ENCODE measurements around the gene SLC6A16. TPM values are rescaled to one million over a fixed set of nuclear protein-coding genes. Genes with fewer than 3 reads are reported as not detected.
A peak's percentile ranks its signal among the peaks of the same experiment; 100 is the strongest.

Gene SLC6A16
- total RNA-seq, 3 donors from 2014 or later: 1.2 to 2.7 (median 2.0) TPM

- H3K4me3 ChIP-seq: peak overlapping the region in 1 of 3 donors; percentile 89
- no peaks in the 10 kb centered on the region for H3K9me3 ChIP-seq
- no peaks in the 10 kb centered on the region for H3K36me3 ChIP-seq
- no peak for TF ChIP-seq CTCF (IDR thresholded peaks at IDR 0.05)
- no peak for TF ChIP-seq POLR2A (IDR thresholded peaks at IDR 0.05)
- no peak for TF ChIP-seq POLR2AphosphoS5 (IDR thresholded peaks at IDR 0.05)
- no peak for DNase-seq (ENCODE audit: low spot score in 2 of 2)
- peak overlapping the region; percentile 93 to 98 for H3K27ac ChIP-seq
- no peaks in the 10 kb centered on the region for H3K27me3 ChIP-seq
- peaks cover 0 to 4% of the 10 kb centered on the region in 2 donors for H3K4me1 ChIP-seq
- intact Hi-C loops (cut with DNase I; ENCODE audit: low total_unique reads): loop anchor here (5.0 kb wide), 1 partner anchor 1657 kb away; the partner anchor contains the start of gene KLK10
Observed at GRCh38 chr19:49359851-49360820, 35.1 kb upstream of the SLC6A16 start.

- Histone ChIP-seq H3K9me3 (no peaks in the 10 kb centered on the region), H3K4me1 (peaks cover 0 to 4% of the 10 kb centered on the region in 2 donors), H3K36me3 (no peaks in the 10 kb centered on the region), H3K4me3 (no peak overlapping the region), H3K27me3 (no peaks in the 10 kb centered on the region), H3K27ac (peak overlapping the region; percentile 76 to 90)
- TF ChIP-seq POLR2A (IDR thresholded peaks at IDR 0.05) (no peak), CTCF (IDR thresholded peaks at IDR 0.05) (no peak), POLR2AphosphoS5 (IDR thresholded peaks at IDR 0.05) (no peak)
- no peak for DNase-seq (ENCODE audit: low spot score in 2 of 2)
- intact Hi-C loops (cut with DNase I; ENCODE audit: low total_unique reads): loop anchor here (5.0 kb wide), 1 partner anchor 1660 kb away; the partner anchor contains the start of gene KLK10
Observed at GRCh38 chr19:49357186-49357585, 32.2 kb upstream of the SLC6A16 start.

GRCh38 chr19:49356382-49356781 lies 31.4 kb upstream of the SLC6A16 start:
- Histone ChIP-seq H3K27ac (peak overlapping the region; percentile 76 to 90), H3K27me3 (no peaks in the 10 kb centered on the region), H3K4me1 (peaks cover 0 to 4% of the 10 kb centered on the region in 2 donors), H3K9me3 (no peaks in the 10 kb centered on the region), H3K4me3 (peak overlapping the region in 1 of 3 donors; percentile 22), H3K36me3 (no peaks in the 10 kb centered on the region)
- intact Hi-C loops (cut with DNase I; ENCODE audit: low total_unique reads): loop anchor here (5.0 kb wide), 1 partner anchor 1661 kb away; the partner anchor contains the start of gene KLK10
- TF ChIP-seq POLR2AphosphoS5 (IDR thresholded peaks at IDR 0.05) (no peak), CTCF (IDR thresholded peaks at IDR 0.05) (no peak), POLR2A (IDR thresholded peaks at IDR 0.05) (no peak)
- no peak for DNase-seq (ENCODE audit: low spot score in 2 of 2)

- TF ChIP-seq CTCF (IDR thresholded peaks at IDR 0.05) (no peak), POLR2AphosphoS5 (IDR thresholded peaks at IDR 0.05) (no peak), POLR2A (IDR thresholded peaks at IDR 0.05) (no peak)
- Histone ChIP-seq H3K4me1 (peaks cover 0 to 4% of the 10 kb centered on the region in 2 donors), H3K4me3 (peak overlapping the region in 1 of 3 donors; percentile 5), H3K27me3 (no peaks in the 10 kb centered on the region), H3K36me3 (no peaks in the 10 kb centered on the region), H3K27ac (peak overlapping the region; percentile 76 to 82), H3K9me3 (no peaks in the 10 kb centered on the region)
- intact Hi-C loops (cut with DNase I; ENCODE audit: low total_unique reads): loop anchor here (5.0 kb wide), 1 partner anchor 1661 kb away; the partner anchor contains the start of gene KLK10
- peak in 1 of 2 donors; percentile 47 for DNase-seq (ENCODE audit: low spot score in 2 of 2)
Observed at GRCh38 chr19:49355909-49356353, 30.9 kb upstream of the SLC6A16 start.

GRCh38 chr19:49349567-49349966 lies 24.6 kb upstream of the SLC6A16 start:
- H3K36me3 ChIP-seq: no peaks in the 10 kb centered on the region
- no peak for DNase-seq (ENCODE audit: low spot score in 2 of 2)
- intact Hi-C loops (cut with DNase I; ENCODE audit: low total_unique reads): no loop called here

More at GRCh38 chr19:49349567-49349966, 24.6 kb upstream of the SLC6A16 start:
- Histone ChIP-seq H3K4me3 (no peak overlapping the region), H3K9me3 (no peaks in the 10 kb centered on the region), H3K4me1 (no peaks in the 10 kb centered on the region), H3K27ac (no peak overlapping the region), H3K27me3 (no peaks in the 10 kb centered on the region)
- TF ChIP-seq POLR2A (IDR thresholded peaks at IDR 0.05) (no peak), CTCF (IDR thresholded peaks at IDR 0.05) (no peak), POLR2AphosphoS5 (IDR thresholded peaks at IDR 0.05) (no peak)

All from breast epithelium (tissue), 4 donors.